GM21717 (cell line): ENCODE data around the gene IL36RN.

Experiments
- ATAC-seq: cut with Tn5 transposase; IDR thresholded peaks from one replicate; pipeline ENCODE4 v1.9.1; 2021; ENCODE audit warnings: mild to moderate bottlenecking, moderate library complexity; ENCODE audit not compliant: unreplicated experiment

Gene IL36RN

GRCh38 chr2:113046465-113046864 is 12.5 kb upstream of the IL36RN start:
- ATAC-seq: no peak

- ATAC-seq: no peak
Observed at GRCh38 chr2:113050921-113051895, 7.8 kb upstream of the IL36RN start.

DNA sequence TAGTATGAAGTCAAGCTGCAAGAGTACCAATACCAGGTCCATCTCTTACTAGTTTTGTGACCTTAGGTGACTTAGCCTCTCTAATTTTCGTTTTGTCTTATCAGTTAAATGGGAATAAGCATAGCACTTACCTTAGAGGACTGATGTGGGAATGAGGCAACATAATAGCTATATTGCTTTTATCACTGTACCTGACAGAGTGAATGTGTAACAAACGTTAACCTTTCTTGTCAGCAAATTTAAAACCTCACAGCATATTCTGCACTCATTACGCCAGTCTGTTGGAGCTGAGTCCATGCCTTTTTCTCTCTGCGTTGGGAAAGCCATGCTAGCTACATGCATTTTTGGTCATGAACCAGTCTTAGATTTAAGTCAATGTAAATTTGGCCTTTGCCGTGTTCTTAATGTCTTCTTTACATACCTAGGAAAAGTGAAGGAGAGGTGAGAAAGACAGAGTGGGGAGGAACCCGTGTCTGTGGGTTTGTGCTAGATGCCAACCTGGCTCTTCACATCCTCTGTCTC is 6.5 kb upstream of the IL36RN start, which contains the start of gene IL36B:
Gene IL36B, minus strand, starts transcription at position 472 of the 522 bp plus-strand sequence.
- ATAC-seq: no peak

DNA sequence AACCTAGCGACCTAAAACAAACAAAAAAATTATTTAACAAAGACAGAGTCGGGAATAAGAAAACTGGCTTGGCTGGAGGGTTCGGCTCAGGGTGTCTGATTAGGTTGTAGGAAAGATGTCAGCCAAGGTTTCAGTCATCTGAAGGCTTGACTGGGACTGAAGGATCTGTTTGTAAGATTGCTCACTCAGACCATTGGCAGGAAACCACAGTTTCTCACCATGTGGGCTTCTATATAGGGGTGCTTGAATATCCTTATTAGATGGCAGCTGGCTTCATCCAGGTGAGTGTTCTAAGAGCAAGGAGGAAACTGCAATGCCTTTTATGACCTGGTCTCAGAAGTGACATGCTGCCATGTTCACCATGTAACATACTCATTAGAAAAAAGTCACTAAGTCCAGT is 5.3 kb upstream of the IL36RN start:
- no peak for ATAC-seq

- ATAC-seq: no peak
Observed at GRCh38 chr2:113054066-113054465, 4.9 kb upstream of the IL36RN start.

- no peak for ATAC-seq
Observed at GRCh38 chr2:113056521-113056920, 2.5 kb upstream of the IL36RN start.

- no peak for ATAC-seq
Observed at GRCh38 chr2:113057117-113057516, 1.9 kb upstream of the IL36RN start.

- ATAC-seq: no peak
Observed at GRCh38 chr2:113058411-113058994, 495 bp upstream of the IL36RN start.

GRCh38 chr2:113060396-113060795 is 1.4 kb downstream of the IL36RN start:
- no peak for ATAC-seq

- no peak for ATAC-seq
Observed at GRCh38 chr2:113060796-113061195, 1.8 kb downstream of the IL36RN start.

- ATAC-seq: no peak
Observed at GRCh38 chr2:113061241-113061640, 2.2 kb downstream of the IL36RN start.

- ATAC-seq: no peak
Observed at GRCh38 chr2:113061896-113062770, 3.1 kb downstream of the IL36RN start.

GRCh38 chr2:113064281-113064680 is 5.3 kb downstream of the IL36RN start:
- ATAC-seq: no peak

DNA sequence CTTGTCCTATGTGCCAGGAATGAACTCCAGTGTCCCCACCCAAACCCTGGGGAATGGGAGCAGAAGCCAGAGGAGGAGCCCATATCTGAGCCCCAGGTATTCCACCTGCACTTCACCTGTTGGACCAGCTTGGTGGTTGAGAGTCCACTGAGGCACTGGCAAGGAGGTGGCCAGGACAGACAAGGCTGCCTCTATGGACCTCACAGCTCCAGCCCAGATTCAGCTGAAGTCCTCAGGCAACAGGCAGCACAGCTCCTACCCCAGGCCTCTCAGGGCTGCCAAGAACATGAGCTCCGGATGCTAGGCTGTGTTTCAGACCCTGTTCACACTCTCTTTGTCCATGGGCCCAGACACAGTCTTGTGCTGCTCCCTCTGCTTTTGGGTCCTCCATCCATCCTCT is 5.9 kb downstream of the IL36RN start:
- ATAC-seq: no peak

DNA sequence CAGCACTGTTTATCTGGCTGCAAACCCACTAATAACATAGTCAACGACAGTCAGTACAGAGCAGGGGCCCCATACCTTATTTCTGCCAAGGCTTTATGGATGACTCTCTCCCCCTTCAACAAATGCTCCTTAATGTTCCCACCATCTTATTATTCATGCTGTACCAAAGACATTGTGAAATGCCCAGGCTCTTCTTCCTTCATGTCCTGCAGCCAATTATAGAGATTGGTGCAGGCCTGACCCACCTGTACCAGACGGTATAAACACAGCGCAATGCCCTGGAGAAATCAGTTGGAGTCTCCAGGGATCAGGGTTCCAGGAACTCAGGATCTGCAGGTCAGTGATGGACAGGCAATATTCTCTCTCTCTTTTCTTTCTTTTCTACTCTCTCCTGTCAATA is 8.7 kb downstream of the IL36RN start, which contains the start of gene IL1F10:
Gene IL1F10, plus strand, starts transcription at position 290 of the 400 bp plus-strand sequence. CDS start 4,769 bp downstream, outside the sequence.
- no peak for ATAC-seq

DNA sequence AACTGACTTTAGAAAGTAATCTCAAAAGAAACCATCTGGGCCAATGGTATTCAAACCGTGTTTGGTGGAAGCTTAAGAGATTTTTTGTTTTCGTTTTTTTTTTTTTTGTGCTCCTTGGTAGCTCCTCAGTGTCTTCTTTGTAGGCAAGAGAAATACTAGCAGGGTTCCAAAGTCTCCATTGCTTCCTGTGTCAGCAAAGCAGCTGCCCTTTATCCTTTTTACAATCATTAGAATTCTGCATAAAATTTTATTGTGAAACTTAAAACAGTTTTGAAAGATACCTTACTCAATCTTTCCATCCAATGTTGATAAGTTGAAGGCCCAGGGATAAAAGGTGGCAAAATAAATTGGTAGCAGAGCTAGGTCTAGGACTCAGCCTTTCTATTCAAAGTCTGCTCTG is 9.3 kb downstream of the IL36RN start:
- no peak for ATAC-seq

- no peak for ATAC-seq
Observed at GRCh38 chr2:113068706-113069485, 9.9 kb downstream of the IL36RN start.

- no peak for ATAC-seq
Observed at GRCh38 chr2:113069676-113070605, 10.9 kb downstream of the IL36RN start.

GRCh38 chr2:113070606-113070975 is 11.6 kb downstream of the IL36RN start:
- no peak for ATAC-seq
